Measurements from ENCODE around the gene ADCY2. TPM values are rescaled to one million over a fixed set of nuclear protein-coding genes. Genes with fewer than 3 reads are reported as not detected.

The ADCY2 gene
- total RNA-seq, 1 donor from 2014 or later: 13.4 TPM

DNA sequence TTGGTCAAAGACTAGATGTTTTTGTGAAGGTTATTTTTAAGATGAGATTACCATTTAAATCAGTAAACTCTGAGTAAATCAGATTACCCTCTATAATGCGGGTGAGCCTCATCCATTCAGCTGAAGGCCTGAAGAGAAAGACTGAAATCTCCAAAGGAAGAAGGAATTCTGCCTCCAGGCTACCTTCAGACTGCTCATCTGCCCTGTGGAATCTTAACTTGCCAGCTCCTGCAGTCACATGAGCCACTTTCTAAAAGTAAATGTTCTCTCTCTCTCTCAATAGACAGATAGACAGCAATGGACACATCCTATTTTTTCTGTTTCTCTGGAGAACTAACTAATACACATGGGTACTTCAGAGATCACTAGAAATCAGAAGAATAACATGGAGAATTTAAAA lies 272.2 kb downstream of the ADCY2 start:
- no peak for DNase-seq

DNA sequence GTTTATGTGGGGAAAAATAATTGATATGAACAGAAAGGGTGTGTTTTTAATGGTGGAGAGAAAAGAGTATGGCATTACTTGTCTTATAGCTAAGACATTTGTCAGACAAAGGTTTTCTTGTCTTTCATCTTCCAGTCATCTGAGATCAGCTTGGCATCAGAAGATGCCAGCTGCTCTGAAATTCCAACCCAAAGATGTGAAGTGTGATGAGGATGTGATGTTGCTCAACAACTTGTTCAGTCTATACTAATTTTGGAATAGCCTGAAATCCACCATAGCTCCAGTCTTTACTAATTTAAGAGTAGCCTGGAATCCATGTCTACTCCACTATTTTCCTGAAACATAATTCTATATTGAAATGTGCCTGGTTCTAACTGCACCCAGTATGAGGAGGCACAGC lies 272.7 kb downstream of the ADCY2 start:
- no peak for DNase-seq

DNA sequence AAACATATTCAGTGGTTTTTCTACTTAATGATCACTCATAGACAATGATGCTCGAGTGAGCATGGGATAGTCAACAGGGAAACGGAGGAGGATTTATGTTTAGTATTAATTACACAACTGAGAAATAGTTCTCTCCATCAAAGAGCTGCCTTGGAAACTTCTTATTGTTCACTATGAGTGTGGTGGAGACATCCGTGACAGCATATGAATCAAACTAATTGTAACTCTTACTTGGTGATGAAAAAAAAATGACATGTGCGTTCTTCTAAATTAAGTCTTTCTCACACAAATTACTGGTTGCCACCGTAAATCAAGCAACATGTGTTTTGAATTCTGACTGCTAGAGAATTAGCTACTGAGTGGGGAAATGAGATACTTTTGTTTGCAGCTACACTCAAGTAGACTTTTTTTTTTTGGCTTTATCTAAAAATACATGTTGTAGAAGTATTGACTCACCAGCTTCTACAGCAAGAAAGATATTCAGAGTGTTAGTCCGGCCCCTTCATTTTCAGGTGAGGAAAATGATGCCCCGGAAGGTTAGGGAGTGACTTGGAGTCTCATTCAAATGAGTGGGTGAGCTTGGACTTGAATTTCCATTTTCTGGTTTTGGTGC lies 275.5 kb downstream of the ADCY2 start:
- no peak for DNase-seq

DNA sequence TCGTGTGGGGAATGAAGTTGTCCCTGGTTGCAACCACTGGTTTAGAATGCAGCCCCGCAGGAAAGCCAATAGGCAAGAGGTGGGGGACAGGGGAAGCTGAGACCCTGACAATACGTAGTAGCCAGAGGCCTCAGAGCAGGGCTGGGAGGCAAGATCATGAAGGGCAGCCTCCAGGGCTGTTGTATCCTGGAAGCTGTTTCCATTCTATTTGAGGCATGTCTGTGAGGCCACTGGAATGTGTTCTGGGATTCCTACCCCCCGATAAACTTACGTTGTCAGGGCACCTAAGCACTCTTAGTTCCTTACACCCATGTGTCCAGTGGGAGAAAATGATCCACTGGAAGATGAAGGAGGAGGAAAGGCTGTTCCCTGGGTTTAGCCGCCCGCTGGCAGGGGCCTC lies 277.7 kb downstream of the ADCY2 start:
- DNase-seq: no peak

DNA sequence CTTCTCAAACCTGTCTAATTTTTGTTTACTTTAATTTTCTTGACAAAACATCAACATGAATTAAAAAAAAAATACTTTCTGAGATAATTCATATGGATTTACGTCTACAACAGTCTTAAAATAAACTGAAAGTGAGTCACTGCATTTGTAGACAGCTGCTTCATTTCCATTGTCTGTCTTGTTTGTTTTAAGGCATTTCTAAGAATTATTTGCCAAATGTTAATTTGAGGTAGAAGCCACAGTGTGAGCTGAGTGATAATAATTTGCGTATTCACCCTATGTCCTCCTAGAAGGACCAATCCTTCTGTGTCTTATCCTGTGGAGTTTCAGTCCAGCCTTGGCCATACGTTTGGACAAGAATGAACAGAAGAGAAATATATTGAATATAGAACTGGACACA lies 280.5 kb downstream of the ADCY2 start:
- DNase-seq: no peak

DNA sequence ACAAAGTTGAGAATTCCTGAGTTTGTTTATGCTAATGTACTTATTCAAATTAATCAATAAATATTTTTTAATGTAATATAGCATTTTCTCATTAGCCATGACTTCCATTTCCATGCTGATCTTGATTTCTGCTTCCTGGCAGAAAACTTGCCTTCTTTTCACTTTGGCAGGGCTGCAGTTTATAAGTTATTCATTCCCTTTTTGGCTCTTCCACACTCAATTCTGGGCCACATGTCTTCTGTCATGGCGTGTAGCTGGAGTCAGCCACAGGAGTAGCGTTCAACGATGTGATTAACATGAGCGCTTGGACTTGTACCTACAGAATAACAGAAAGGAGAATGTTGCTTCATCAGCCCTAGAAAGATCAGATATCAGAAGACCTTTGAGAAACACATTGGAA lies 282.1 kb downstream of the ADCY2 start:
- no peak for DNase-seq

DNA sequence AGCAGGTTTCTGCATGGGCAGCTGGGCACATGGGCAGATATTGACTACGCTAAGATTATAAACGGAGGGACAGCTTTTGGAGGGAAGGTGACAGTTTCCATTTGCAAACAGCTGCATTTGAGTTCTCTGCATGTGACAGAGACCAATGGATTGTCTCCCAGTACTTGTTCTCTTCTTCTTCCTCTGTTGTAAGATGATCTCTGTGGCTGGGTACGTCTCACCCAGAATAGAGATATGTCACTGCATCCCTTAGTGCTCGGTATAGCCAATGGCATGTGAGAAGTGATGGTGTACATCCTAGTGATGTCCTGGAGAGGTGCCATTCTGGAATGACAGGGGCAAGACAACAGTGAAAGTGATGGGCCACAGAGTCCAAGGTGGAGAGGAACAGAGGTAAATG lies 283.7 kb downstream of the ADCY2 start:
- DNase-seq: no peak

DNA sequence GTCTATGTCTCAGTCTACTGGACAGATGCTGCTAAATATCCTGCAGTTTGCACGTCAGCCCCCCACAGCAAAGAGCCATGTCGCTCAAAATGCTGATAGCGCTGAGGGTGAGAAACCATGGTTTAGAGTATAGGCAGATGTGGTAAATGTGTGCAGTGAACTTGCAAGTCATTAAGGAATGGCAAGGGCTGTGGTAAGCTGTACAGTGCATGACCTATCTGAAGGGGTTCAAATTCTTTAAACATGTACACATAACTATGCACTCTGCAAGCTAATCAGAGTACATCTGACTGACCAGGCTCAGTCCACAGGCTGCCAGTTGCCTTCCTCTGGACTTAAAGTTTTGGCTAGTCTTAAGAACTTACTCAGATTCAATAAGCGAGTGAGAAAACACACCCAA lies 284.3 kb downstream of the ADCY2 start:
- no peak for DNase-seq

DNA sequence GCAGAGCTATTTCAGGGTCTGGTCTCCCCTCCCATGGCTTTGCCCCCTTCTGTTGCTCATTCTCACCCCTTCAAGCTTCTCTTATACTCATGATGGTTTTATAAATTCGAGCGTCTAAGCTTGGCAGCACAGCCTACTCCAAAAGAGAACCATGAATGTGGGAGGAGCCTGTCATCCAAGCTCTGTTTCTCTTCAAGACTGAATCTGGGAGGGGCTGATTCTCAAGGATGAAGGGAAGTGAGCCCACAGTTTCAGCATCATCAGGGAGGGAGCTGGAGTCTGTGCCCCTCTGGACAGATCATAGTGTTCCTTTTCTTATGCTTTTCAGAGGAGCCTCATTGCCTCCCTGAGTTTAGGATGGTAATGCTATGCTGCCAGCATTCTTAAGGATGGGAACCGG lies 286.4 kb downstream of the ADCY2 start:
- DNase-seq: no peak

DNA sequence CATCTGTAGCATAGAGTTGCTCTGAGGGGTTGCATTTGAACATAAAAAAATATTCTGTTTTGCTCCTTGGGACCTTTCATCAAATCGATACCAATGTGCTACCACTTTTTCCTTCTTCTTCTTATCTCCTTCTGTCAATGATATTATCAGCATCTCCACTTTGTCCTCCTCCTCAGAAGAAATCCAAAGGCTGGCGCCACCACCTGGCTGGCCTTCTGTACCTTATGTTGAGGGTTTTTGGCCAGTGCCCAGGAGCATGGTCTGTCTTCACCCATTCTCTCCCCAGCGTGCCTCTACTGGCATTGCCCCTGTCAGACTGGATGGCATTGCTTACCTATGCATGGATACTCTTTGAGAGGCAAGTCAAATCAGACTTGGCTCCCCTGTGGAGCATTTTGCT lies 287.8 kb downstream of the ADCY2 start:
- no peak for DNase-seq

DNA sequence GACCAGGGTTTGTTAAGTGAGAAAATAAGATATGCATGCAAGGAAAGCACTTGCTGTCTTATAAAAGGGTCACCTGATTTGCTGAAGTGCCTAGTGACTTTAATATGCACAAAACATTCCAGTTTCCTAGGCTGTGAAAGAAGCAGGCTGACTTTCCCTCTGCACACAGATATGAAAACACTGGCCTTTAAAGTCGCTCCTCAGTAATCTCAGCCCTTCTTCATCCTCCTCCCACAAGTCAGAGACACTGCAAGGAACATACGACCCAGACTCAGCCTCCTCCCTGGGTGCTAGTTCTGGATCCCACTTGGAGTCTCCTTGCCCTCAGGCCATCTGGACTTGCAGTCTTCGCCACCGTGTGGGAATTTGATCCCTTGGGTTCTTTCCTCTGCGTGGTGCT lies 288.9 kb downstream of the ADCY2 start:
- no peak for DNase-seq

DNA sequence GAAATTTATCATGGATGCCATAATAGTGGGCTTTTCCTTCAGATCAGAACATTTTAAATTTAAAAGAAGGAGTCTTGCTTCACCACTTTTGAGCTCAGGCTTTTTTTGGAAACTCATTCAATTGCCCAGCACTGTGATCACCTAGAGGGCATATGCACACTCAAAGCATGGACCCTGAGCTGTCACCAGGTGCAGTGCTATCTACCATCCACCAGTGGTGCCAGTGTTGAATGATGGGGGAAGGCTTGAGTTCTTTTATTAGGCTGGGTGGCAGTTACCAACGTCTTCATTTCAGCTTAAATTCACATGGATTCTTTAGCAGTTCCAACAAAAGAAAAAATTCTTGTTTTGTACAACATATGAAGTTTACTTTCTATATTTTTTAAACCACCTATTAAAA lies 290.9 kb downstream of the ADCY2 start:
- no peak for DNase-seq

DNA sequence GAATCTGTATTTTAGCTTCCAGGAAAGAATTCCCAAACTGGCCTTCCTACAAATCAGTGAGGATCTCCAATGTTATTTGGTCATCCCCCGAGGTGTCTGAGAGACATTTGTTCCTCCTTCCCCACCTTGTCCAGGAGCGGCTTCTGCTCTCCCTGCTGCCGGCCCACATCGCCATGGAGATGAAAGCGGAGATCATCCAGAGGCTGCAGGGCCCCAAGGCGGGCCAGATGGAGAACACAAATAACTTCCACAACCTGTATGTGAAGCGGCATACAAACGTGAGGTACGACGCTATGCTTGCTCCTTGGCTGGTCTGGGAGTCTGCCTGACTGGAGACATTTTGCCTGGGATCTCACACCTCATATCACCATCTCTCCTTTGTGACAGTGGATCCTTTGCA lies 294.6 kb downstream of the ADCY2 start:
- no peak for DNase-seq

DNA sequence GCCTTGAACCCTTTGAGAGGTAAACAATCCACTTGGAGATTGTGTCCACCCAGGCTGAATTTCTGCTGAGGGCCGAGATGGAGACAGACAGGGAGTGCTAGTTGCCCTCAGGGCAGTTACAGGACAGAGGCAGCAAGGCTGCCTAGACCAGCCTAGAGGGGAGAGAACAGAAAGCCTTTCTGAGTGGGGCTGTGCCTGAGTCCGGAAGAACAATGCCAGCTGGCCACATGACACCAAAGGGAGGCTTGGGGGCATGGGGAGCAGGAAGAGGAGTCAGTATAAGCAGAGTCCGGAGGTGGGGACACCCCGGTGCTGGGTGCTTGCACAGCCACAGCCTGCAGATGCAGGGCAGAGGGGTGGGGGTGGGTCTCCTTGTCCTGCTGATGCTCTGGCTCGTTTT lies 309.3 kb downstream of the ADCY2 start:
- DNase-seq: no peak

DNA sequence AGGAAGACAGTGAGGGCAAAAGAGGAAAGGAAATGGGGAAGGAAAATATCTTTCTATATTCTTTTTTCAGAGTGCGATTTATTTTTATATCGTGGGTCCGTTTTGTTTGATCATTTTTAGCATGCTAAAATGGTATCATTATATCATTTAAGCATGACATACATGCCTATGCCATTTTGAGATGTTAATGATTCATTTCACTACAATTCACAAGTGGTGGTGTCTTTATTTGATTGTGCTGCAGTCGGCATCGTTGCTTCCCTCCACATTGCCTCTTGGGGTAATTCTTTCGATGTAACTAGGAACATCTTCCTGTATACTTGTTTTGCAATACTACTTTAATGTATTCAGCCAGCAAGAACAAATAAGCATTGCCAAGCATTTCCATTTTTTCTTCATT lies 309.8 kb downstream of the ADCY2 start:
- DNase-seq: no peak

DNA sequence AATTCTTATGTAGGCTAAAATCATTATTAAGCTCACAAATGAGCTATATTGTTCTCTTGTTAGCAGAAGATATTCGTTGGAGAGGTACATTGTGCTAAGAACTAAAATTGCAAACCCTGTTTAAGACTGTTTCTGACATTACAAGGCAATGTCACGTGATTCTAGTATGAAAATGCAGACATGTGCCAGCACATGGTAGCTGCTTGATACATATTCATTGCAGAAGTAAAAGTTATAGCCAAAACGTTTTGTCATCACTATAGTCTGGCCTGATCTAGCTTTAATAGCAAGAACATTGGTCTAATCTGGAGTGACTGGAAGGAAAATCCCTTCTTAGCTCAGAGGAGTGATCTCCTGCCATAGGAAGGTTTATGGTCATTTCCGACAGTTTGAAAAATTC lies 310.3 kb downstream of the ADCY2 start:
- no peak for DNase-seq

DNA sequence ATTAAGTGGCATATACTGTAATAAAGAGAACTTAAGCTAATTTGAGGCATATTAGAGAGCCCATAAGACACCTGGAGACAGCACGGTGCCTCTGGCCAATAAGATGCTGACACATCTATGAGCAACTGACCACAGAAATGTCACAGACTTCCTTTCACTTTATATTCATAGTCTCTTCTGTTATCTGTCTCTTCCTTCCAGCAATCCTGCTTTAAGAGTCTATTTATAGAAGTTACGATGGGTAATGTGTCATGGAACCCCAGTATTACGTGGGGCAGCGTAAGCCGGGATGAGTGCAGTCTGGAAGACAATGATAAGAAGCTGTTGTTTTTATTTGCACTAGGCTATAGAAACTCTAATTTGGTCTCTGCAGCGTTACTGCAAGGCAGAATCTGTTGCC lies 318.2 kb downstream of the ADCY2 start:
- no peak for DNase-seq

DNA sequence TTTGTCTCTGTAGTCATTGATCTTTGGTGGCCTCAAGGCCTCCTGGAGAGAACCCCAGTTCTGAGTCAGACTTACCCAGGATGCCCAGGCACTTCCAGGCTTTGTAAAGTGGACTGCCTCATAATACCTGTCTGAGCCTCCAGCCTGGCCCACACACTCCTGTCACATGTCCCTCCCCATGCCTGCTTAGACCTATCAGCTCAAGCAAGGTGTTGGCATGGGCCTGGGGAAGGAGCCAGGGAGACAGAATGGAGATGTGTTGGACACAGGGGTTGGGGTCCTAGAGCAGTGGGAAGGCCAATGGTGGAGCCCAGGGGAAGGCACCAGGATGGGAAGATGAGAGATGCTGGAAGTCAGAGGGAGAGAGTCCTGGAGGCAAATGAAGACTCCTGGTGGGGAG lies 318.8 kb downstream of the ADCY2 start:
- DNase-seq: no peak

DNA sequence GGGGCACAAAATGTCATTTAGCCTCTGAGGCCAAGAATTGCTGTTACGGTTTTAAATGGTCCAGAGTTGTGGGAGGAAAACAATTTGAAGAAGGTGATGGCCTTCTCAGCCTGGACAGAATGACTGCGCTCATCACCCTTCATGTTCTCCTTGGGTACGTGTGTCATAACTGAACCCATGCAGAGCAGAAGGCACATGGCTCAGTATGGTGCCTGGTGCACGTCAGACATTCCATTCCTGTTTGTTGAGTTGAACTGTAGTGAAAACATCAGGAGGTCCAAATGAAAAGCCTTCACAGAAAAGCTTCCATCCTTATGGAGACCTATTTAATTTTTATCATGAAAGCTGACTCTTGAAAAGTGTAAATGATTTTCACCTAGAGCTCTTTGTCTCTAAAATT lies 321.8 kb downstream of the ADCY2 start:
- DNase-seq: no peak

DNA sequence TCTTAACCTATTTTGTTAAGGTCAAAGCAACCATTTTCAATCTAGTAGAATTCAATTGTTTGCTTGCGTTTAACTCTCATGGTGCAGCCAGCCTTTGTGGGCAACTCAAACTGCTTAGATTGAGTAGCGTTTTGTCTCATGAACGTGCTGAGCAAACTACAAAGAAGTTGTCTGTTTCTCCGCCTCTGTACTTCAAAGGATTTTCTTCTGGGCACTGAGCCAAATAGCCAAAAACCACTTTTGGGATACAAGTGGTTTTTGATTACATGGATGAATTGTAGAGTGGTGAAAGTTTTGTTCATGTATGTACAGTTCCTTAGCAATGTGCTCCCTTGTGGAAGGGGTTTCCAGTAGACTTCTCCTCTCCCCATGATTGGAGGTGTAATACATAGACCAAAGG lies 332.1 kb downstream of the ADCY2 start:
- DNase-seq: no peak

DNA sequence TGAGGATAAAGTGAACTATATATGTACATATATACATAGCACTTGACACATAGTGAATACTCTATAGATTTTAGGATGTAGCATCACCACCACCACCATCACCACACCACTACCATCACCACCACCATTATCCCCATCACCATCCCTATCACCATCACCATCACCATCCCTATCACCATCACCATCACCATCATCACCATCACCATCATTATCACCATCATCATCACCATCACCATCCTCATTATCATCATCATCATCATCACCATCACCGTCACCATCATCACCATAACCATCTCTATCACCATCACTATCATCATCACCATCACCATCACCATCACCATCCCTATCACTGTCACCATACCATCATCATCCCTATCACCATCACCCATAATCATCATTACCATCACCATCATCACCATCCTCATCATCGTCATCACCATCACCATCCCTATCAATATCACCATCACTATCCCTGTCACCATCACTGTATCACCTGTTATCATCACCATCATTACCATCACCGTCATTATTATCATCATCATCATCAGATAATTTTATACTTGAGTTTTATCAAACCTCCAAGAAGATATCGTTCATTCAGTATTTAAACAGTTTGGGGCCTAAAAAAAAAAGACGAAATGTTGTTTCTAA lies 345.6 kb downstream of the ADCY2 start:
- no peak for DNase-seq

DNA sequence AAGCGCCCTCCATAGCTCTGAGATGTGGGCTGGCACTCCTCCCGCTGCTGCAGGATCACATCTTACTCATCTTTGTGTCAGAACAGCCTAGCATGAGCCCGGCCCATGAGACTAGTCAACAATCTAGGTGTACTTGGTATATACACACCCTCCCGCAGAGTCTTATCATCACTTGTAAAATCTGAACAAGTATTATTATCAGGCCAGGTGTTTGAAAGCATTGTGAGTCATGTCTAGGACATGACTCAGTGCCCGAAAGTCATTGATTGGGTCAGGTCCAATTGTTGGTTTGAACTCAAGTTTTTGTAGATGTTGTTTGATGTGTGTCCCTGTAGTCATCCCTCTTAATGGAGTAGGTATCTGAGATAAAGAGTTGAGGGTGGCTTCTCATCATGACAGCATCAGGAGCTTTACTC lies 346.3 kb downstream of the ADCY2 start:
- DNase-seq: no peak

DNA sequence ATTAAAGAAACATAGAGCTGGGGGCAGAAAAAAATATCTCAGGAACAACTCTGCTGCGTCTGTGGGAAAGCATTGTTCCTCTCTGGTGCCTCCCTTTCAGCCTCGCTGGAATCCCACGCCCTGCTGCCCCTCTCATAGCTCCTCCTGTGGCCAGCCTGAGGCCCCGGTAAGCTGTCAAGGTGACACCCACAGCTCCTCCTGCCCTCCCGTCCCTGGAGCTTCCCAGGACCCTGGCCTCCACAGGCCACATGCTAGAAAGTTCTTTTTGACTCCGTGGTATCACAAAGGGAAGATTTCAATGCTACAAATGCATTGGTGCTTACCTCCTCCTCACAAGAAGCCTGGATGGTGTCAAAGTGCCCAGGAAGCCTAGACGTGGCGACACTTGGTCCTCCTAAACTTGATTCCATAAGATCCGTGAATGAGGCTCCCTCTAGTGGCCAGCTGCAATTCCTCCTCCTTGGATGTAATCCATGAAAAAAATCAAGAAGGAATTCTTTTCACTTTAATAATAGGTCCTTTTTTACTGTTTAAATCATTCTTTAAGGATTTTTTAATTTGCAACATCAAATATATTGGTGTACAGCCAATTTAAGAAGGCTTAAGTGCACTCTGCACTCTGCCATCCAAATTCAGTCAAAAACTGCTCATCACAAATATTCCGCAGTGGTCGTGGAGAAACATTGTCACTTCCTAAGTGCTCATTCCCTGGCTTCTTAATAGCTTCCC lies 350.1 kb downstream of the ADCY2 start:
- DNase-seq: peak; percentile 48

DNA sequence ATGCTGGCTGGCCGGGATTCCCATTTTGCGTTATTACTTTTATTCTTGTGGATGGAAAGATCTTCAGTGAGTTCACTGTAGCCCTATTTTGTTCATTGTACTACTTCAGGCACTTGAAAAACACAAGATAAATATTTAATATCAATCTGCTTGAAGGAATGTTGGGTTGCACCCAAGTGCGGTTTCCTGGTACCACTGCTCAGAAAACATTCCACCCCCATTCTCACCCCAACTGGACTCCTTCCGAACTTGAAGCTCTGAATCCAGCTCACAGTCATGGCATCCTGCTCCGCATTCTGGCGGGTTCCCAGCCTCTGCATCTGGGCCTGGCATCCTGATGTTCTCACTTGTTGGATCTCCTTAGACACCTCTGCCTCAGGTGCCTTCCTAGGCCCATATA lies 351.8 kb downstream of the ADCY2 start:
- no peak for DNase-seq
